Activated CD4-positive, alpha-beta T cell treated with anti-CD3 and anti-CD28 coated beads, Interleukin-2, amount 10 ng/mL, durations not matched to agents 7 days and 5 days (primary cell): ENCODE data around the gene NOC4L. TPM values are rescaled to one million over a fixed set of nuclear protein-coding genes. Genes with fewer than 3 reads are reported as not detected.

Experiments used
- CTCF ChIA-PET: fragments of 350-600 bp; sonication (Branson Sonifier 250); formaldehyde crosslinking; loops from one replicate; lab custom pipeline; 2021; ENCODE audit warnings: antibody characterized with exemption; lab: Charles Lee
- POLR2A ChIA-PET: fragments of 350-600 bp; sonication (Branson Sonifier 250); formaldehyde crosslinking; loops from one replicate; lab custom pipeline; 2021; ENCODE audit warnings: antibody characterized with exemption; lab: Charles Lee
- DNase-seq: peaks from one replicate; pipeline ENCODE4 v3.0.0-alpha.2; 2020
- H3K27ac Mint-ChIP-seq: one replicate; pipeline ENCODE4 v1.8.0; 2021; ENCODE audit warnings: mild to moderate bottlenecking, moderate library complexity, mixed read lengths
- H3K27me3 Mint-ChIP-seq: one replicate; pipeline ENCODE4 v1.8.0; 2021; ENCODE audit warnings: mixed read lengths
- H3K36me3 Mint-ChIP-seq: one replicate; pipeline ENCODE4 v1.8.0; 2021; ENCODE audit warnings: low read depth, mixed read lengths
- H3K4me1 Mint-ChIP-seq: one replicate; pipeline ENCODE4 v1.8.0; 2021; ENCODE audit warnings: mixed read lengths
- H3K4me3 Mint-ChIP-seq: one replicate; pipeline ENCODE4 v1.8.0; 2021; ENCODE audit warnings: mild to moderate bottlenecking, moderate library complexity, mixed read lengths
- H3K9me3 Mint-ChIP-seq: one replicate; pipeline ENCODE4 v1.8.0; 2021; ENCODE audit warnings: mixed read lengths
- total RNA-seq, 2 experiments: library from RNA; stranded (reverse); gene quantifications; one replicate each; pipeline ENCODE4 v1.2.3, GENCODE V29; 2021

The NOC4L gene
- total RNA-seq, 2 experiments from 2014 or later: 28.9 to 32.4 TPM

DNA sequence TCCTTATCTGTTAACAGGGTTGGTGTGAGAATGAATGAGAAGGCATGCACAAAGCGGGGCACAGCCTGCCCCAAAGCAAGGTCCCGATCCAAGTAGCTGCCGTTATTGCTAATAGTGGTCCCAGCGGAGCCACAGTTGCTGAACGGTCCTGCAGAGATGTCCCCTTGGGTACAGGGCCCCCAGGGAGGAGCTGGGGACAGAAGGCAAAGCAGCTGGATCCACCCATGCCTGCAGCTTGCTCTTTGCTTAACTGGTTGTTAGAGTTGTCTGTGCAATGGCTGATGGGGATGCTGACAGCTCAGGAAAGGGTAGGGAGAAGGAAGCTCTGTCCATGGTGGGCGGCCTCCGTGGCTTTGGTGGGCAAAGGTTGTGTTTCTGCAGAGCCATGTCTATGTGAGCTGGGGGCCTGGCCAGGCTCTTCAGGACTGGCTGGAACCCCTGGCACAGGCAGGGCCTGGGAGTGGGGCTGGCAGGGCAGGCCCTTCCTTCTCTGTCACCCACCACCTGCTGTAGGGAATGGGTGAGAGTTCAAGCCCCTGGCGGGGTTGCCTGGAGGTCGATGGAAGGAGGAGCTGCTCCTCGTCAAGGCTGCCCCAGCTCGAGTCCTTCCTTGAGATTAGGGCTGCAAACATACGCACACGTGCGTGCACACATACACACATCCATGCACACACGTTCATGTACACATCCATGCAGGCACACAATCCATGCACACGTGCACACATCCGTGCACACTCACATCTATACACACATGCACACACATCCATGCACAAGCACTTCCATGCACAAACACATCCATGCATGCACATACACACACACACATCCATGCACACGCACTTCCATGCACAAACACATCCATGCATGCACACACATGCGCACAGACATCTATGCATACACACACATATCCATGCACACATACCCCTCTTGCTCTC is 35.4 kb downstream of the NOC4L start:
- POLR2A ChIA-PET: no interaction called here
- CTCF ChIA-PET: interaction anchor here (1.2 to 1.5 kb wide), 3 partner anchors 9 to 236 kb away, joined by 3 to 4 read pairs (median 3); no protein-coding TSS in a partner anchor
- H3K4me3 Mint-ChIP-seq: no peak overlapping the region
- DNase-seq: no peak
- peaks cover 3% of the 10 kb centered on the region for H3K9me3 Mint-ChIP-seq
- H3K27ac Mint-ChIP-seq: peak overlapping the region; percentile 92
- H3K36me3 Mint-ChIP-seq: peaks cover 4% of the 10 kb centered on the region
- H3K27me3 Mint-ChIP-seq: peaks cover 4% of the 10 kb centered on the region
- H3K4me1 Mint-ChIP-seq: peaks cover 33% of the 10 kb centered on the region

DNA sequence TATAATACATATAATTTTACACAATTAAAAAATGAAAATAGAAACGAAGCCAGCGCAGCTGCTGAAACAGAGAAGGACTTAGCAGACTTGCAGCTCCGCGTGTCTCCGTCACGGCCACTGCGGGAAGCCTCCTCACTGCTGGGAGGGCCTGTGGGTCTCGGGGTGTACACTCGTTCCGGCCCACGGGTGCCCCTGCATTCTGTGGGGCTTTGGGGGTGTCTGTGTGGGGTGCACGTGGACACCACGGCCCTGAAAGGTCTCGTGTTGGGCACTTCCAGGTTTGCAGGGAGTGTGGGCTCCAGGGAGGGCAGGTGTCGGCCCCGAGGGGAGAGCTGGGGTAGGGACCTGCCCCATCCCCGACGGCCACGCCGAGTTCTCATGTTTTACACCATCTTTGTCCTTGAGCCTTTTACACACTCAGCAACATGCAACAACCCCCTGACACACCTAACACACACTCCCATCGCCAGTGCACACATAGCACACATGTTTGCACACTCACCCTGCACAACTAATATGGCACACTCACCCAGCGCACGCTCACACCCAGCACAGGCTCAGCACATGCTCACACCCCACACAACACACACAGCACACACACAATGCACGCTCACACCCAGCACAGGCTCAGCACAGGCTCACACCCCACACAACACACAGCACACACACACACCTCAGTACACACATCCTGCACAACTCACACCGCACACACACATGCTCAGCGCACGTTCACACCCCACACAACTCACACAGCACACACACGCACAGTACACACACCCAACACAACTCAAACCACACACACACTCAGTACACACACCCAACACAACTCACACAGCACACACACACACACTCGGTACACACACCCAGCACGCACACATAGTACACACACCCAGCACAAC is 36.6 kb downstream of the NOC4L start:
- Mint-ChIP-seq H3K27ac (no peak overlapping the region), H3K4me1 (peaks cover 39% of the 10 kb centered on the region), H3K36me3 (peaks cover 11% of the 10 kb centered on the region), H3K4me3 (no peak overlapping the region), H3K9me3 (peaks cover 5% of the 10 kb centered on the region), H3K27me3 (peaks cover 4% of the 10 kb centered on the region)
- CTCF ChIA-PET: no interaction called here
- no peak for DNase-seq
- POLR2A ChIA-PET: no interaction called here

DNA sequence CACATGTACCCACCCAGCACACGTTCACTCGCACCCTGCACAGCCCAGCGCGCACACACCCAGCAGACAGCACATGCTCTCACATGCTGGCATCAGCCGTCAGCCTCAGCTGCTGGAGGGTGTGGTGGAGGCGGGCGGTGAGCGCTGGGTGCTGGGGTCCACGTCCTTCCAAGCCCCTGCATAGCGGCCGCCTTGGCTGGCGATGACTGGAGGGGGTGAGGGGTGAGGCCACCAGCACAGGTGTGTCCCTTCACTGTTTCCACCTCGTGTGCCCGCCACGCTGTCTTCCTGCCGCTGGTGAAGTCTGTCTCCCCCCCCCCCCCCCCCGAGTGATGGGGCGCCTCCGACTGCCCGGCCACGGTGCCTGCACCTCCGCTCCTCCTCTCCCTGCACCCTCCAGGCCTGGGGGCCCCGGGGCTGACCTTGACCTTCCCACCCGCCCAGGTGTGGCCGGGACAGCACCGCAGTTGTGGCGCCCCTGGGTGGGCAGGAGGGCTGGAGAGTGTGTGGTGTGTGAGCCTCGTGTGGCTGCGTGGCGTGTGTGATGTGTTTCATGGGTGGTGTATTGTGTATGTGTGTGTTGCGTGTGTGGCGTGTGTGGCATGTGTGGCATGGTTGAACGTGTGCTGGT is 37.4 kb downstream of the NOC4L start:
- POLR2A ChIA-PET: no interaction called here
- H3K27ac Mint-ChIP-seq: no peak overlapping the region

DNA sequence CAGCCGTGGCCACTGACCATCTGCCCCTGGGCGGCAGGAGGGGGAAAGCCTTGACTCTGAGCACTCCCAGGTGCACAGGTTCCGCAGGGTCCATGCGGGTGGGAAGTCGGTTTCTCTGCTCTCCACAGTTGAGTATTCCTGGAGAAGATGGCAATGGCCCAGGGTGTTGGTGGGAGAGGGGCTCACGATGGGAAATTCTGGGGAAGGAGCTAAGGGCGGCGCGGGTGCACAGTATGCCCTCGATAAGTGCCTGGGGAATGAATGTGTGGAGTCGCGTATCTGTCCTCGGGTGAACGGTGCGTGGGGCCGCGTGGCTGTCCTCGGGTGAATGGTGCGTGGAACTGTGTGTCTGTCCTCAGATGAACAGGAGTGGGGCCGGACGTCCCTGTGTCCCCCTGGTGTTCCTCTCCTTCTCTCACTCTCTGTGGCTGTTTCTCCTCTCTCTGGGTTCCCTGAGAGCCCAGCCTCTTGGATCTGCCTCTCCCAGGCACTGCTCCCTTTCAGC is 38.0 kb downstream of the NOC4L start:
- Mint-ChIP-seq H3K4me1 (peaks cover 52% of the 10 kb centered on the region), H3K27ac (no peak overlapping the region), H3K9me3 (peaks cover 5% of the 10 kb centered on the region), H3K27me3 (peaks cover 4% of the 10 kb centered on the region), H3K4me3 (no peak overlapping the region), H3K36me3 (peaks cover 18% of the 10 kb centered on the region)
- ChIA-PET POLR2A (no interaction called here), CTCF (interaction anchor here (1.2 to 1.5 kb wide), 2 partner anchors 11 to 29 kb away, joined by 3 to 4 read pairs; no protein-coding TSS in a partner anchor)
- DNase-seq: no peak

More for the DNA sequence above, 37.4 kb downstream of the NOC4L start:
- CTCF ChIA-PET: no interaction called here
- Mint-ChIP-seq H3K9me3 (peaks cover 5% of the 10 kb centered on the region), H3K4me1 (peaks cover 47% of the 10 kb centered on the region), H3K36me3 (peaks cover 15% of the 10 kb centered on the region), H3K27me3 (peaks cover 4% of the 10 kb centered on the region), H3K4me3 (no peak overlapping the region)
- no peak for DNase-seq

DNA sequence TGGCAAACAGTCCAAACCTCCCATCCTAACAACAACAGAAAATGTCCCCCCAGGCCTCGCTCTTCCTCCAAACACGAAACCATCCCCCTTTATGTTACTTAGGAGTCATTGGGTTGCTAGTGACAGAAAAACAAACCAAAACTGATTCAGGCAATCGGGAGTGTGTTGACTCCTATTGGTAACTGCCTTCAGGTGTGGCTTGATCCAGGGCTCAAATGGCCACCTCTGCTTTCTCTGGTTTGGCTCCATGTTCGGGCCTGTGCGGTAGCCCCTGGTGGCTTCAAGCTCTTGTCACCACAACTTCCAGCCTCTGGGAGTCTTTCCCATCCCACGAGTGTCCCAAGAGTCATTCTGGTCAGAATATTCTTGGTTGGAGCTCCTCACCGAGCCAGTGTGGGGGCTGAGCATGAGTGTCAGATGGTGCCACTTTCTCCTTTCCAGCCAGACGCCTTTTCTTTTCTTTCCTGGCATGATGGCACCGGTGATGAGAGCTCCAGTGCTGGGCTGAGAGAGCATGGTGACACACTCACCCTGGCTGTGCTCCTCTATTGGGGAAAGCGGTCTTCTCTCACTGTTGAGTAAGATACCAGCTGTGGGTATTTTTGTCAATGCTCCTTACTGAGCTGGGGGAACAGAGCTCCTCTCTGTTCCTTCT is 38.6 kb downstream of the NOC4L start:
- ChIA-PET CTCF (interaction anchor here (1.2 to 1.5 kb wide), 2 partner anchors 12 to 29 kb away, joined by 3 to 4 read pairs; no protein-coding TSS in a partner anchor), POLR2A (no interaction called here)
- peaks cover 22% of the 10 kb centered on the region for H3K36me3 Mint-ChIP-seq
- DNase-seq: no peak
- H3K4me3 Mint-ChIP-seq: no peak overlapping the region
- peaks cover 4% of the 10 kb centered on the region for H3K27me3 Mint-ChIP-seq
- H3K9me3 Mint-ChIP-seq: peaks cover 5% of the 10 kb centered on the region
- peaks cover 56% of the 10 kb centered on the region for H3K4me1 Mint-ChIP-seq
- no peak overlapping the region for H3K27ac Mint-ChIP-seq

DNA sequence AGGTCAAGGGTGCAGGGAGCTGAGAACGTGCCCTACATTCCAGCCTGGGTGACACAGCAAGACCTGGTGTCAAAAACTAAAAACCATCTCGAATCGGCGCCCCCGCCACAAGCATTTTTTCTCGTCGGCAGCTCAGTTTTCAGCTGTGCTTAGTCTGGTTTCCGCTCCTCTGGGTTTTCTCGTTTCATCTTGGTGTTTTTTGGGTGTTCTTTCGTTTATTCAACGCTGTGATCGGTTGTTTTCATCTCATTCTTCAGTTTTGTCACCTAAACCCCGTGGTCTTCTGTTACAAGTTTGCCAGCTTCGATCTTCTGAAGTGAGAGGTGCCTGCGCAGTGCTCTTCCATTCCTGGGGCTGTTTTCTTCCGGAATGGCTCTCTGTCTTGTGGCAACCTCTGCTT is 41.4 kb downstream of the NOC4L start:
- Mint-ChIP-seq H3K27ac (peak overlapping the region; percentile 94), H3K4me3 (peak overlapping the region; percentile 49), H3K4me1 (peaks cover 43% of the 10 kb centered on the region), H3K9me3 (peaks cover 5% of the 10 kb centered on the region), H3K27me3 (peaks cover 4% of the 10 kb centered on the region), H3K36me3 (peaks cover 26% of the 10 kb centered on the region)
- DNase-seq: peak; percentile 56
- POLR2A ChIA-PET: no interaction called here
- CTCF ChIA-PET: interaction anchor here (0.7 to 1.8 kb wide), 4 partner anchors 9 to 32 kb away, joined by 3 to 8 read pairs (median 4); no protein-coding TSS in a partner anchor

DNA sequence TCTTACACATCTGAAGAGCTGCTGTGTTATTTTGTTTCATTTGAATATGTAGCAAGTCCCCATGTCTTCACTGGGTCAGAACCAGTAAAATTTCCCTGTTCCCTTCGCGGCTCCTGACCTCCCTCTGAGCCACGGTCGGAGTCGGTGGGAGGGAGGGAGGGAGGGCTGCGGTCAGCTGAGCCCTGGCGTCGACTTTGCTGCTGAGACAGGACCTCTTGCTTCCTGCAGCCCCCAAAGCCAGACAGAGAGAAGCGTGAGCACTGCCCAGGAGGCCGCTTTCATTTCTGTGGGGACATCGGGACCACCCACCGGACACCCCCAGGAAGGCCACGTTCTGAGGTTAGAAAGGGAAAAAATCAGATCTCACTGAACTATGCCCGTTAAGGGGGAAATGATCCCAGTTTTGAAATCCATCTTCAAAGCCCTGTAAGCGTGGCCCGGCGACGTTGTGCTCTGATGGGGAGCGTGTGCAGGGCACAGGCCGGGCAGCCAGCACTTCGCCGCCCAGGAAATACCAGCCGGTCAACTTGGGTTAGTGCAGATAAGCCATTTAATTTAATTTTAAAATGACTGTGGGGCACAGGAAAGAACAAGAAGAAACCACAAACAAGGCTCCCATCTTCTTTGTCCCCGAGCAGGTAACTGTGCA is 42.1 kb downstream of the NOC4L start:
- Mint-ChIP-seq H3K27ac (peak overlapping the region; percentile 94), H3K9me3 (peaks cover 3% of the 10 kb centered on the region), H3K4me3 (peak overlapping the region; percentile 49), H3K27me3 (peaks cover 4% of the 10 kb centered on the region), H3K36me3 (peaks cover 26% of the 10 kb centered on the region), H3K4me1 (peaks cover 39% of the 10 kb centered on the region)
- ChIA-PET POLR2A (interaction anchor here (1.1 kb wide), 1 partner anchor 8 kb away, joined by 5 read pairs; no protein-coding TSS in a partner anchor), CTCF (interaction anchor here (0.7 to 1.8 kb wide), 5 partner anchors 8 to 33 kb away, joined by 3 to 8 read pairs (median 3); no protein-coding TSS in a partner anchor)
- DNase-seq: no peak

DNA sequence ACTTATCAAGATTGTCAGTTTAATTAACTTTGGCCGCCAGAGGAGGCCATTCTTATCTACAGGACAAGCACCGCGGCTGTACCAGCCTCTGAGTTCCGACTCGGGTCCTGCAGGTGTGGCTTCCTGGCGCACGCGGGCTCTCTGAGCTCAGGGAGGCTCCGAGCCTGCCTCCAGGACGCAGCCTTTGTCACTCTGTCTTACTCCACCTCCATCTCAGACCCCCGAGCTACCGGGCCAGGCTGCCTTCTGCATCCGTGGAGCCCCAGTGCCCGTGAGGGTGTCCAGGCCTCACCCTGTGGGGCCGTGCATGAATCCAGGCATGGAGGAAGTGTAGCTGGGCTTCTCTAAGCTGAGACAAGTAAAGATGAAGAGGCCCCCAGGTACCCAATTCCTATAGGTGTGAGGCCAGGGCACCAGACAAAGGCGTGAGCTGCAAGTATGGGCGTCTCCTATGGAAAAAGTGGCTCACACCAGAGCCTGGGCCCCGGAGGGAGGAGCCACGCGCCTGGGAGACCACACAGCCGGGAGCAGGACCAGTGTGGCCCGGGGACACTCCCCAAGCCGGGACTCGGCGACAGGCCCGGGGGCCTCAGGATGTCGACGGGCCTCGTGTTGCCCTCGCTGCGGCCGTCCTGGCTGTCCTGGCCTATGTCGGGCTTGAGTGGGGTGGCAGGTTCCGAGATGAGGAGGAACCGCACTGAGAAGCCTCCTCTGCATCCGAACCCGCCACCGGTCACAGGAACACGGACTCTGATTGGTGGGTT is 42.8 kb downstream of the NOC4L start:
- Mint-ChIP-seq H3K36me3 (peaks cover 26% of the 10 kb centered on the region), H3K27me3 (peaks cover 4% of the 10 kb centered on the region), H3K9me3 (peaks cover 2% of the 10 kb centered on the region), H3K4me3 (peak overlapping the region; percentile 52), H3K4me1 (peaks cover 38% of the 10 kb centered on the region), H3K27ac (peak overlapping the region; percentile 94)
- CTCF ChIA-PET: interaction anchor here (1.1 to 1.6 kb wide), 2 partner anchors 12 to 25 kb away, joined by 3 to 5 read pairs; no protein-coding TSS in a partner anchor
- POLR2A ChIA-PET: interaction anchor here (1.1 kb wide), 1 partner anchor 9 kb away, joined by 5 read pairs; no protein-coding TSS in a partner anchor
- DNase-seq: no peak

DNA sequence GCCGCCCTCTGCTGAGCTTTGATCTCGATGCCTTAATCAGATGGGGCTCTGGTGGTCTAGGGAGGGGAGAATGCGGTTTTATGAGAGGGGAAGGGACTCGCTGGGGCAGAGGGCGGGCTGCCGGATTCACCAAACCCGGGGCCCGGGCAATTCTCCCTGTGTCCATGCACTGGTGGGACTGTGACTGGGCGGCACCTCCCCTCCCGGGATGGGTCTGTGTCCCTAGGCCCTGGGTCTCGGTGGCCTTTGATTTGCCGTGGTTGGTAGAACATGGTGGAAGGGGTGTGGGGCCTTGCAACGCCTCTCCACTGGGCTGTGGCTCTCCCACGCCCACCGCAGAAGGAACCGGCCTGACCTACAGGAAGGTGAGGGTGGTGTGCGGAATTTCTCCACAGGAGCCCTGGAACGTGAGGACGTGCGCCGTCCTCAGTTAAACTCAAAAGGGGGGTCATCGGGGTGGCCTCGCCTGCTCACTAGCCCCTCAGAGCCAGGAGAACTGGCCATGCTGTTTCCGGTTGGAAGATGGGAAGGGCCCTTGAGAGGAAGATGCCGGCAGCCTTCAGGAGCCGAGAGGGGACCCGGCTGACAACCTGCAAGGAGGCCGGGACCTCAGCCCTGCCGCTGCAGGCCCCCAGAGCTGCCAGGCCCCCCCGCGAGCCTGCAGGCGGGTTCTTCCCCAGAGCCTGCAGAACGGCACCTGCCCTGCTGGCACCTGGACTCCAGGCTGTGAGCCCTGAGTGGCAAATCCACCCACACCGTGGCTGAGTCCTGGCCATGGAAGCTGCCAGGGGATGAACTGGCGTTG is 43.6 kb downstream of the NOC4L start:
- Mint-ChIP-seq H3K9me3 (peaks cover 2% of the 10 kb centered on the region), H3K36me3 (peaks cover 25% of the 10 kb centered on the region), H3K4me1 (peaks cover 38% of the 10 kb centered on the region), H3K27ac (peak overlapping the region; percentile 5), H3K27me3 (peaks cover 4% of the 10 kb centered on the region), H3K4me3 (peak overlapping the region; percentile 90)
- ChIA-PET POLR2A (interaction anchor here (1.1 kb wide), 1 partner anchor 10 kb away, joined by 5 read pairs; no protein-coding TSS in a partner anchor), CTCF (interaction anchor here (1.1 to 1.6 kb wide), 3 partner anchors 9 to 26 kb away, joined by 3 to 5 read pairs (median 4); no protein-coding TSS in a partner anchor)
- no peak for DNase-seq

DNA sequence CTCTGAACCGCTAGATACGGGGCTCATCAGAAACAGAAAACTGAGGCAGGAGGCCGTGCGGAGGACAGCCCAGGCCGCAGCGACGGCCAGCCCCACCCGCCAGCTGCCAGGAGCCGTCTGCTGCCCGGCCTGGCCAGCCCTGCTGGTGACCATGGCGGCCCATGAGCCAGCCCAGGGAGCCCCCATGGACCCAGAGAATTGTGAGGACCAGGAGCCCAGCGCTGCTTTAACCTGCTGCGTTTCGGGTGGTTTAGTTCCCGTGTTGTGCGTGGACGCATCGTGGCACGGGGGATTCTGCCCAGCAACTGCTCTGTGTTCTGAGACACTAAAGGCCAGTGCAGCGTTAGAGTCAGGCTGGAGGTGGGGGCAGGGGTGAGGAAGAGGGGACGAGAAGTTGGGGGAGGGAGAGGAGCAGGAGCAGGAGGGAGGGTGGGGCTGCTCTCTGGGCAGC is 44.2 kb downstream of the NOC4L start:
- peak overlapping the region; percentile 69 for H3K27ac Mint-ChIP-seq

More for the DNA sequence above, 44.2 kb downstream of the NOC4L start:
- Mint-ChIP-seq H3K9me3 (peaks cover 7% of the 10 kb centered on the region), H3K27me3 (peaks cover 4% of the 10 kb centered on the region), H3K4me3 (peak overlapping the region; percentile 90), H3K4me1 (peaks cover 38% of the 10 kb centered on the region), H3K36me3 (peaks cover 25% of the 10 kb centered on the region)
- DNase-seq: no peak
- ChIA-PET CTCF (interaction anchor here (1.3 kb wide), 3 partner anchors 9 to 41 kb away, joined by 3 to 5 read pairs (median 4); no protein-coding TSS in a partner anchor), POLR2A (no interaction called here)
